Measurements from ENCODE around the gene CST4. TPM values are rescaled to one million over a fixed set of nuclear protein-coding genes. Genes with fewer than 3 reads are reported as not detected.
"Not testable (repeated sequence)": the region's sequence is repeated elsewhere in the genome, so short reads cannot be mapped to it uniquely, and the experiment has no call there.

The CST4 gene
- total RNA-seq, 3 donors from 2014 or later (not counting 1 experiment from before 2014, with no cell fraction given), result not detected

DNA sequence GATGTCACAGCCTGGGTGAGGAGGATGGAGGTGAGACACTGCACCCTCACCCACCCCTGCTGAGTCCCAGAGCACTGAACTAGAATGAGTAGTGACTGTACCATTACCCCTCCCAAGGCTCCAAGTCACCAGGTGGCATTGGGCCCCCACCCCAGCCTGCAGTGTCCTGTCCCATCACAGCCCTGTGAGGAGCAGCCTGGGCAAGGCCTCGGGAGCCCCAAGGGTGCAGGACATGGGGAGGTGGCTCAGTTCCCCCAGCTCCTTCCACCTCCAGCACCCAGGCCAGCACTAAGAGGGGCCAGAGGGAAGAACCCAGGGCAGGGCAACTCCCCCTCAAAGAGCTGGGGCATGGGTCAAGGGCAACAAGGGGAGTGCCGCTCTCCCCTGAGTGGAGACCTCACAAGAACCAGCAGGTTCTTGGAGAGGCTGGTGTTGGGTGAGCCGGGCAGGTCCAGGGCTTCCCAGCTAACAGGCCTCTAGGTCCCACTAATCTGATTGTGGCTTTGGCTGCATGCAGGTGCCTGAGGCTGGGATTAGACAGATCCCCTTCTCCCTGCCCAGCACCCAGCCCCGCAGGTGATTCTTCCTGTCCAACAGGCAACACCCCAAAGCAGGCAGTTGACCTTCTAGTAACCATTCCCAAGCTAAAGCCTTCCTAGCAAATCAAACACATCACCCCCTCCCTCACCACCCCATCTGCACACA is 2.6 kb downstream of the CST4 start:
- Mint-ChIP-seq H3K4me3 (no peak overlapping the region), H3K36me3 (no peaks in the 10 kb centered on the region), H3K27me3 (ENCODE audit: low read depth in 2 of 2) (peaks cover 7 to 9% of the 10 kb centered on the region in 2 donors), H3K4me1 (no peaks in the 10 kb centered on the region), H3K27ac (no peak overlapping the region), H3K9me3 (no peaks in the 10 kb centered on the region)
- no peaks in the 10 kb centered on the region for H3K27me3 ChIP-seq (ENCODE audit: control insufficient read depth, insufficient read depth, low read length)
- no peak overlapping the region for H3K4me3 ChIP-seq (ENCODE audit: low read length)
- DNase-seq (no peak), ATAC-seq (no peak)
- no peaks in the 10 kb centered on the region for H3K36me3 ChIP-seq (ENCODE audit: control insufficient read depth, insufficient read depth, low read length)
- H3K4me1 ChIP-seq (ENCODE audit: control insufficient read depth, insufficient read depth, low read length), result no peaks in the 10 kb centered on the region
- WGBS (ENCODE audit: insufficient coverage), result 91% methylated on average over 4 of the region's 4 CpGs
- H3K9me3 ChIP-seq (ENCODE audit: control insufficient read depth, insufficient read depth, low read length), result no peaks in the 10 kb centered on the region
- intact Hi-C loops (cut with micrococcal nuclease), result no loop called here
- no peak overlapping the region for H3K27ac ChIP-seq (ENCODE audit: low read length)
- TF ChIP-seq CTCF (IDR thresholded peaks at IDR 0.05), result no peak

DNA sequence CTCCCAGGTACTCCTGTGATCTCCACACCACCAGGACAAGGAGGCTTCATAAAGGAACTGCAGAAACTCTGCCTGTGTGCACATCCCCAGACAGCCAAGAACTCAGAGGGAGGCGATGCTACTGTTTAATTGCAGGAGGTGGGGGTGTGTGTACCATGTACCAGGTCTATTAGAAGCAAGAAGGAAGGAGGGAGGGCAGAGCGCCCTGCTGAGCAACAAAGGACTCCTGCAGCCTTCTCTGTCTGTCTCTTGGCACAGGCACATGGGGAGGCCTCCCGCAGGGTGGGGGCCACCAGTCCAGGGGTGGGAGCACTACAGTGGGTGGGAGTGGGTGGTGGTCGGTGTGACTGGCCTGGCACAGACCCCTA is 3.3 kb downstream of the CST4 start:
- H3K9me3 Mint-ChIP-seq; H3K36me3 ChIP-seq (ENCODE audit: control insufficient read depth, insufficient read depth, low read length); H3K4me1 Mint-ChIP-seq; H3K27ac ChIP-seq (ENCODE audit: low read length); ATAC-seq; intact Hi-C loops (cut with micrococcal nuclease); H3K4me3 ChIP-seq (ENCODE audit: low read length); H3K4me3 Mint-ChIP-seq; H3K9me3 ChIP-seq (ENCODE audit: control insufficient read depth, insufficient read depth, low read length); DNase-seq; H3K27ac Mint-ChIP-seq; H3K4me1 ChIP-seq (ENCODE audit: control insufficient read depth, insufficient read depth, low read length); H3K36me3 Mint-ChIP-seq; H3K27me3 ChIP-seq (ENCODE audit: control insufficient read depth, insufficient read depth, low read length): not testable (repeated sequence)
- whole genome bisulfite sequencing (ENCODE audit: insufficient coverage), result 81% methylated on average over 4 of the region's 4 CpGs
- H3K27me3 Mint-ChIP-seq (ENCODE audit: low read depth in 2 of 2), result peaks cover 7 to 16% of the 10 kb centered on the region in 2 donors

DNA sequence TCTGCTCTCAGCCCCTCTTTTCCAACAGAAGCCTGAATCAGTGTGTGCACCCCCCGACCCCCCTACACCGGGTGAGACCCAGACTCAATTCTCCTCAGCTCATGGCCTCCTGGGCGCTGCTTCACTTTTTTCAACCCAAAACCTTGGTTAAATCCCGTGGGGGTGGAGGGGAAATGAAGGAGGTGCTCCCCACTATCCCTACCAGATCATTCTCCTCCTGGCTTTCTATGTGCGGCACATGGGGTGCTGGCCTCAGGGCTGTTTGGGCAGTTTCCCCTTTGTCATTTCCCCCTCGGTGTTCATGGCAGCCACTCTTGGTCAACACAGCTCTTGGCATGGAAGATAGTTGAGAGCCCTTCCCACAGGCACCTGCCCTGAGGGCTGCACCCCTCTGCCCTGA is 4.6 kb downstream of the CST4 start:
- Histone ChIP-seq H3K4me1 (ENCODE audit: control insufficient read depth, insufficient read depth, low read length) (no peaks in the 10 kb centered on the region), H3K4me3 (ENCODE audit: low read length) (no peak overlapping the region), H3K9me3 (ENCODE audit: control insufficient read depth, insufficient read depth, low read length) (no peaks in the 10 kb centered on the region), H3K27me3 (ENCODE audit: control insufficient read depth, insufficient read depth, low read length) (no peaks in the 10 kb centered on the region), H3K27ac (ENCODE audit: low read length) (no peak overlapping the region), H3K36me3 (ENCODE audit: control insufficient read depth, insufficient read depth, low read length) (no peaks in the 10 kb centered on the region)
- 97% methylated on average over 4 of the region's 6 CpGs for WGBS (ENCODE audit: insufficient coverage)
- no peak overlapping the region for H3K4me3 Mint-ChIP-seq
- ATAC-seq, result no peak
- no peak for DNase-seq
- H3K27me3 Mint-ChIP-seq (ENCODE audit: low read depth in 2 of 2), result peaks cover 14 to 20% of the 10 kb centered on the region in 2 donors
- intact Hi-C loops (cut with micrococcal nuclease), result no loop called here
- H3K36me3 Mint-ChIP-seq, result no peaks in the 10 kb centered on the region
- no peaks in the 10 kb centered on the region for H3K4me1 Mint-ChIP-seq
- TF ChIP-seq CTCF (IDR thresholded peaks at IDR 0.05), result no peak
- H3K9me3 Mint-ChIP-seq, result no peaks in the 10 kb centered on the region
- no peak overlapping the region for H3K27ac Mint-ChIP-seq

GRCh38 chr20:23683807-23684206 is 5.0 kb downstream of the CST4 start:
- DNase-seq, result no peak
- 82% methylated on average over 1 of the region's 2 CpGs for WGBS (ENCODE audit: insufficient coverage)
- Mint-ChIP-seq H3K9me3 (no peaks in the 10 kb centered on the region), H3K27me3 (ENCODE audit: low read depth in 2 of 2) (peaks cover 16 to 25% of the 10 kb centered on the region in 2 donors), H3K27ac (no peak overlapping the region), H3K36me3 (no peaks in the 10 kb centered on the region), H3K4me1 (no peaks in the 10 kb centered on the region), H3K4me3 (no peak overlapping the region)
- TF ChIP-seq CTCF (IDR thresholded peaks at IDR 0.05), result no peak
- intact Hi-C loops (cut with micrococcal nuclease), result no loop called here
- no peaks in the 10 kb centered on the region for H3K27me3 ChIP-seq (ENCODE audit: control insufficient read depth, insufficient read depth, low read length)
- no peak for ATAC-seq
- no peak overlapping the region for H3K27ac ChIP-seq (ENCODE audit: low read length)
- no peaks in the 10 kb centered on the region for H3K36me3 ChIP-seq (ENCODE audit: control insufficient read depth, insufficient read depth, low read length)
- H3K4me1 ChIP-seq (ENCODE audit: control insufficient read depth, insufficient read depth, low read length), result no peaks in the 10 kb centered on the region
- H3K9me3 ChIP-seq (ENCODE audit: control insufficient read depth, insufficient read depth, low read length), result no peaks in the 10 kb centered on the region
- no peak overlapping the region for H3K4me3 ChIP-seq (ENCODE audit: low read length)

All from natural killer cell (primary cell).